CD4-positive, alpha-beta memory T cell (primary cell): Measurements from ENCODE around the gene PRAMEF5. TPM values are rescaled to one million over a fixed set of nuclear protein-coding genes. Genes with fewer than 3 reads are reported as not detected.
"Not testable (repeated sequence)": the region's sequence is repeated elsewhere in the genome, so short reads cannot be mapped to it uniquely, and the experiment has no call there.

Experiments used
- CTCF ChIA-PET: fragments of 350-600 bp; sonication (Branson Sonifier 250); formaldehyde crosslinking; loops from one replicate; lab custom pipeline; 2021; ENCODE audit warnings: inconsistent platforms; ENCODE audit not compliant: partially characterized antibody; lab: Charles Lee
- POLR2A ChIA-PET: fragments of 350-600 bp; sonication (Branson Sonifier 250); formaldehyde crosslinking; loops from one replicate; lab custom pipeline; 2021; ENCODE audit not compliant: partially characterized antibody; lab: Charles Lee
- DNase-seq, 5 donors: peaks; one replicate each; pipeline versions ENCODE4 v3.0.0 to v3.0.0-alpha.2; 2020 to 2022; ENCODE audit warnings: mixed read lengths in 1 of 5
- H3K27ac ChIP-seq: one replicate; pipeline ENCODE4 v1.7.0; 2013; ENCODE audit warnings: low read depth, low read length
- H3K27me3 ChIP-seq: 2 replicates; pipeline ENCODE4 v1.7.0; 2013; ENCODE audit warnings: mild to moderate bottlenecking, low read length, moderate library complexity; ENCODE audit not compliant: insufficient read depth
- H3K36me3 ChIP-seq: 2 replicates; pipeline ENCODE4 v1.7.0; 2013; ENCODE audit warnings: mild to moderate bottlenecking, low read length, moderate library complexity; ENCODE audit not compliant: insufficient read depth
- H3K4me1 ChIP-seq: 2 replicates; pipeline ENCODE4 v1.7.0; 2013; ENCODE audit warnings: mild to moderate bottlenecking, low read length, moderate library complexity; ENCODE audit not compliant: insufficient read depth
- H3K4me3 ChIP-seq, 2 donors: one replicate each; pipeline ENCODE4 v1.7.0; 2013; ENCODE audit warnings: low read length in 2 of 2, mild to moderate bottlenecking in 1 of 2
- H3K9me3 ChIP-seq, 2 donors: one replicate each; pipeline ENCODE4 v1.7.0; 2013; ENCODE audit warnings: low read length in 2 of 2, control low read depth in 1 of 2; ENCODE audit not compliant: control insufficient read depth in 1 of 2
- H3K27ac Mint-ChIP-seq, 7 donors: one replicate each; pipeline ENCODE4 v1.8.0; 2020 to 2021; ENCODE audit warnings: mixed read lengths in 7 of 7, mild to moderate bottlenecking in 6 of 7, inconsistent platforms in 3 of 7, moderate library complexity in 3 of 7
- H3K27me3 Mint-ChIP-seq, 2 donors: one replicate each; pipeline ENCODE4 v1.8.0; 2020 to 2021; ENCODE audit warnings: mixed read lengths in 2 of 2
- H3K36me3 Mint-ChIP-seq, 2 donors: one replicate each; pipeline ENCODE4 v1.8.0; 2020 to 2021; ENCODE audit warnings: mixed read lengths in 2 of 2, inconsistent platforms in 1 of 2, mild to moderate bottlenecking in 1 of 2
- H3K4me1 Mint-ChIP-seq, 4 donors: one replicate each; pipeline ENCODE4 v1.8.0; 2020 to 2021; ENCODE audit warnings: mixed read lengths in 4 of 4, mild to moderate bottlenecking in 1 of 4
- H3K4me3 Mint-ChIP-seq, 8 donors: one replicate each; pipeline ENCODE4 v1.8.0; 2020 to 2021; ENCODE audit warnings: mixed read lengths in 8 of 8, mild to moderate bottlenecking in 7 of 8, moderate library complexity in 6 of 8, inconsistent platforms in 3 of 8
- H3K9me3 Mint-ChIP-seq, 8 donors: one replicate each; pipeline ENCODE4 v1.8.0; 2020 to 2021; ENCODE audit warnings: mixed read lengths in 8 of 8, mild to moderate bottlenecking in 5 of 8, inconsistent platforms in 3 of 8, moderate library complexity in 1 of 8
- intact Hi-C: fragments of 100-400 bp; cut with micrococcal nuclease; formaldehyde crosslinking; loops from one replicate; pipeline ENCODE4 v1.15.1; 2023
- polyA plus RNA-seq, 2 donors: library from polyadenylated mRNA; unstranded; fragments of 300-500 nt; fragmentation: Illumina TruSeq; gene quantifications; one replicate each; pipeline ENCODE4 v1.2.3, GENCODE V29; 2021
- total RNA-seq, 2 experiments: library from RNA; stranded (reverse); gene quantifications; one replicate each; pipeline ENCODE4 v1.2.3, GENCODE V29; 2021

Gene PRAMEF5
- total and polyA plus RNA-seq, 4 experiments from 2014 or later: not detected

GRCh38 chr1:13277016-13277415, 23.0 kb downstream of the PRAMEF5 start:
- H3K36me3 Mint-ChIP-seq, H3K27me3 Mint-ChIP-seq, intact Hi-C loops, H3K4me1 ChIP-seq, H3K4me3 Mint-ChIP-seq, H3K36me3 ChIP-seq, H3K4me1 Mint-ChIP-seq, H3K9me3 ChIP-seq, H3K27me3 ChIP-seq, H3K27ac Mint-ChIP-seq, H3K27ac ChIP-seq, DNase-seq, CTCF ChIA-PET, POLR2A ChIA-PET, H3K4me3 ChIP-seq, H3K9me3 Mint-ChIP-seq: not testable (repeated sequence)

- H3K27ac Mint-ChIP-seq, H3K36me3 ChIP-seq, H3K27ac ChIP-seq, DNase-seq, H3K36me3 Mint-ChIP-seq, H3K4me1 ChIP-seq, H3K4me1 Mint-ChIP-seq, H3K9me3 ChIP-seq, H3K4me3 Mint-ChIP-seq, H3K27me3 Mint-ChIP-seq, CTCF ChIA-PET, H3K4me3 ChIP-seq, intact Hi-C loops, POLR2A ChIA-PET, H3K9me3 Mint-ChIP-seq, H3K27me3 ChIP-seq: not testable (repeated sequence)
Measured at GRCh38 chr1:13279617-13280016, 25.6 kb downstream of the PRAMEF5 start.

- H3K4me3 Mint-ChIP-seq, intact Hi-C loops, DNase-seq, H3K27ac ChIP-seq, H3K4me1 Mint-ChIP-seq, H3K9me3 ChIP-seq, H3K4me3 ChIP-seq, CTCF ChIA-PET, POLR2A ChIA-PET, H3K36me3 ChIP-seq, H3K36me3 Mint-ChIP-seq, H3K27me3 Mint-ChIP-seq, H3K4me1 ChIP-seq, H3K9me3 Mint-ChIP-seq, H3K27me3 ChIP-seq, H3K27ac Mint-ChIP-seq: not testable (repeated sequence)
Measured at GRCh38 chr1:13285037-13285436, 31.0 kb downstream of the PRAMEF5 start, which contains the start of gene PRAMEF8. TSS of gene PRAMEF8 (minus strand) at chr1:13285137. CDS start at chr1:13284091, 1,046 bp downstream.

GRCh38 chr1:13289030-13289429, 35.0 kb downstream of the PRAMEF5 start:
- H3K27me3 ChIP-seq, H3K9me3 Mint-ChIP-seq, H3K27me3 Mint-ChIP-seq, intact Hi-C loops, H3K4me1 Mint-ChIP-seq, H3K4me1 ChIP-seq, CTCF ChIA-PET, H3K9me3 ChIP-seq, POLR2A ChIA-PET, H3K27ac Mint-ChIP-seq, DNase-seq, H3K36me3 ChIP-seq, H3K4me3 Mint-ChIP-seq, H3K4me3 ChIP-seq, H3K27ac ChIP-seq, H3K36me3 Mint-ChIP-seq: not testable (repeated sequence)

- H3K27me3 ChIP-seq, H3K27ac Mint-ChIP-seq, H3K9me3 Mint-ChIP-seq, H3K4me1 Mint-ChIP-seq, H3K9me3 ChIP-seq, DNase-seq, POLR2A ChIA-PET, H3K27me3 Mint-ChIP-seq, H3K36me3 Mint-ChIP-seq, H3K4me1 ChIP-seq, intact Hi-C loops, H3K4me3 ChIP-seq, H3K36me3 ChIP-seq, H3K4me3 Mint-ChIP-seq, H3K27ac ChIP-seq, CTCF ChIA-PET: not testable (repeated sequence)
Measured at GRCh38 chr1:13297216-13297931, 43.4 kb downstream of the PRAMEF5 start.

GRCh38 chr1:13298699-13299098, 44.7 kb downstream of the PRAMEF5 start:
- H3K36me3 Mint-ChIP-seq, CTCF ChIA-PET, H3K4me3 ChIP-seq, H3K9me3 ChIP-seq, H3K27me3 ChIP-seq, H3K27ac ChIP-seq, H3K27ac Mint-ChIP-seq, H3K4me1 ChIP-seq, H3K4me3 Mint-ChIP-seq, POLR2A ChIA-PET, DNase-seq, H3K36me3 ChIP-seq, H3K27me3 Mint-ChIP-seq, H3K9me3 Mint-ChIP-seq, intact Hi-C loops, H3K4me1 Mint-ChIP-seq: not testable (repeated sequence)

- H3K36me3 Mint-ChIP-seq, H3K9me3 Mint-ChIP-seq, H3K4me3 Mint-ChIP-seq, H3K27ac ChIP-seq, H3K4me1 ChIP-seq, POLR2A ChIA-PET, H3K27me3 Mint-ChIP-seq, H3K36me3 ChIP-seq, intact Hi-C loops, H3K27ac Mint-ChIP-seq, H3K4me3 ChIP-seq, H3K4me1 Mint-ChIP-seq, DNase-seq, H3K27me3 ChIP-seq, CTCF ChIA-PET, H3K9me3 ChIP-seq: not testable (repeated sequence)
Measured at GRCh38 chr1:13302197-13302596, 48.2 kb downstream of the PRAMEF5 start.

GRCh38 chr1:13303239-13303638, 49.2 kb downstream of the PRAMEF5 start, which contains the start of gene PRAMEF33:
TSS of gene PRAMEF33 (plus strand) at chr1:13303539. CDS start at chr1:13305955, 2,416 bp downstream.
- H3K36me3 ChIP-seq, H3K4me3 ChIP-seq, POLR2A ChIA-PET, H3K27me3 Mint-ChIP-seq, H3K27ac Mint-ChIP-seq, CTCF ChIA-PET, DNase-seq, H3K4me3 Mint-ChIP-seq, intact Hi-C loops, H3K9me3 Mint-ChIP-seq, H3K27me3 ChIP-seq, H3K27ac ChIP-seq, H3K4me1 Mint-ChIP-seq, H3K36me3 Mint-ChIP-seq, H3K4me1 ChIP-seq, H3K9me3 ChIP-seq: not testable (repeated sequence)
